Activated naive CD8-positive, alpha-beta T cell treated with anti-CD3 and anti-CD28 coated beads, Interleukin-2, amount 50 U/mL, for 24 hours (primary cell): ENCODE measurements around the gene CDK6.

Experiments
- ATAC-seq: fragments of 150-1000 bp; cut with Tn5 transposase; one replicate; pipeline ENCODE4 v1.10.0; 2021
- DNase-seq: peaks from one replicate; pipeline ENCODE4 v3.0.0; 2021
- H3K27ac Mint-ChIP-seq: one replicate; pipeline ENCODE4 v1.8.0; 2021; ENCODE audit warnings: mild to moderate bottlenecking, mixed read lengths
- H3K27me3 Mint-ChIP-seq: one replicate; pipeline ENCODE4 v1.8.0; 2021; ENCODE audit warnings: mixed read lengths
- H3K36me3 Mint-ChIP-seq: one replicate; pipeline ENCODE4 v1.8.0; 2021; ENCODE audit warnings: low read depth, mixed read lengths
- H3K4me1 Mint-ChIP-seq: one replicate; pipeline ENCODE4 v1.8.0; 2021; ENCODE audit warnings: mixed read lengths
- H3K4me3 Mint-ChIP-seq: one replicate; pipeline ENCODE4 v1.8.0; 2021; ENCODE audit warnings: mild to moderate bottlenecking, moderate library complexity, mixed read lengths
- H3K9me3 Mint-ChIP-seq: one replicate; pipeline ENCODE4 v1.8.0; 2021; ENCODE audit warnings: mixed read lengths

Gene CDK6

GRCh38 chr7:92837000-92837749 lies 802 bp upstream of the CDK6 start:
- DNase-seq (peak; percentile 57), ATAC-seq (peak; percentile 2)
- H3K36me3 Mint-ChIP-seq = peaks cover 26% of the 10 kb centered on the region
- H3K27me3 Mint-ChIP-seq = peaks cover 22% of the 10 kb centered on the region
- peak overlapping the region; percentile 94 for H3K27ac Mint-ChIP-seq
- no peaks in the 10 kb centered on the region for H3K9me3 Mint-ChIP-seq
- peak overlapping the region; percentile 92 for H3K4me3 Mint-ChIP-seq
- peaks cover 31% of the 10 kb centered on the region for H3K4me1 Mint-ChIP-seq

GRCh38 chr7:92835851-92836488 lies 403 bp downstream of the CDK6 start:
- Mint-ChIP-seq H3K4me1 (peaks cover 38% of the 10 kb centered on the region), H3K27me3 (peaks cover 15% of the 10 kb centered on the region)
- no peak for ATAC-seq

GRCh38 chr7:92835261-92835850 lies 1.0 kb downstream of the CDK6 start:
- Mint-ChIP-seq H3K4me3 (peak overlapping the region; percentile 92), H3K9me3 (no peaks in the 10 kb centered on the region), H3K36me3 (peaks cover 44% of the 10 kb centered on the region), H3K27ac (peak overlapping the region; percentile 98), H3K27me3 (peaks cover 9% of the 10 kb centered on the region), H3K4me1 (peaks cover 39% of the 10 kb centered on the region)
- ATAC-seq (peak; percentile 6), DNase-seq (peak; percentile 58)

More at GRCh38 chr7:92835851-92836488, 403 bp downstream of the CDK6 start:
- Mint-ChIP-seq H3K36me3 (peaks cover 38% of the 10 kb centered on the region), H3K27ac (peak overlapping the region; percentile 98), H3K9me3 (no peaks in the 10 kb centered on the region), H3K4me3 (peak overlapping the region; percentile 92)
- peak; percentile 33 for DNase-seq

- ATAC-seq = no peak
- peaks cover 6% of the 10 kb centered on the region for H3K27me3 Mint-ChIP-seq
- H3K36me3 Mint-ChIP-seq = peaks cover 47% of the 10 kb centered on the region
- DNase-seq = no peak
- no peaks in the 10 kb centered on the region for H3K9me3 Mint-ChIP-seq
- H3K27ac Mint-ChIP-seq = peak overlapping the region; percentile 98
- H3K4me1 Mint-ChIP-seq = peaks cover 45% of the 10 kb centered on the region
- H3K4me3 Mint-ChIP-seq = peak overlapping the region; percentile 92
These were observed 1.7 kb downstream of the CDK6 start for GRCh38 chr7:92834507-92835260.

GRCh38 chr7:92833766-92834506 lies 2.4 kb downstream of the CDK6 start:
- H3K27ac Mint-ChIP-seq = peak overlapping the region; percentile 98
- peaks cover 6% of the 10 kb centered on the region for H3K27me3 Mint-ChIP-seq
- DNase-seq (peak; percentile 86), ATAC-seq (peak; percentile 60)
- H3K4me3 Mint-ChIP-seq = peak overlapping the region; percentile 92
- H3K36me3 Mint-ChIP-seq = peaks cover 48% of the 10 kb centered on the region
- H3K4me1 Mint-ChIP-seq = peaks cover 50% of the 10 kb centered on the region
- no peaks in the 10 kb centered on the region for H3K9me3 Mint-ChIP-seq

- ATAC-seq = peak; percentile 69
- Mint-ChIP-seq H3K27me3 (peaks cover 2% of the 10 kb centered on the region), H3K36me3 (peaks cover 55% of the 10 kb centered on the region), H3K9me3 (no peaks in the 10 kb centered on the region), H3K4me1 (peaks cover 55% of the 10 kb centered on the region), H3K4me3 (peak overlapping the region; percentile 92), H3K27ac (peak overlapping the region; percentile 98)
- DNase-seq = peak; percentile 89
These were observed 3.2 kb downstream of the CDK6 start for GRCh38 chr7:92833024-92833765.

GRCh38 chr7:92832534-92833023 lies 3.8 kb downstream of the CDK6 start:
- no peak for DNase-seq
- Mint-ChIP-seq H3K9me3 (no peaks in the 10 kb centered on the region), H3K27me3 (peaks cover 2% of the 10 kb centered on the region), H3K27ac (peak overlapping the region; percentile 93), H3K36me3 (peaks cover 56% of the 10 kb centered on the region), H3K4me3 (peak overlapping the region; percentile 92), H3K4me1 (peaks cover 58% of the 10 kb centered on the region)
- ATAC-seq = no peak

GRCh38 chr7:92831716-92832533 lies 4.4 kb downstream of the CDK6 start:
- no peaks in the 10 kb centered on the region for H3K9me3 Mint-ChIP-seq

GRCh38 chr7:92830532-92831110 lies 5.8 kb downstream of the CDK6 start:
- no peak for ATAC-seq
- peaks cover 66% of the 10 kb centered on the region for H3K36me3 Mint-ChIP-seq
- H3K27me3 Mint-ChIP-seq = no peaks in the 10 kb centered on the region
- no peaks in the 10 kb centered on the region for H3K9me3 Mint-ChIP-seq
- DNase-seq = no peak
- peak overlapping the region; percentile 93 for H3K27ac Mint-ChIP-seq
- H3K4me1 Mint-ChIP-seq = peaks cover 70% of the 10 kb centered on the region
- peak overlapping the region; percentile 92 for H3K4me3 Mint-ChIP-seq

More at GRCh38 chr7:92831716-92832533, 4.4 kb downstream of the CDK6 start:
- Mint-ChIP-seq H3K4me1 (peaks cover 59% of the 10 kb centered on the region), H3K4me3 (peak overlapping the region; percentile 92), H3K27ac (peak overlapping the region; percentile 93), H3K36me3 (peaks cover 62% of the 10 kb centered on the region), H3K27me3 (peaks cover 1% of the 10 kb centered on the region)
- no peak for DNase-seq
- ATAC-seq = no peak

GRCh38 chr7:92830027-92830426 lies 6.3 kb downstream of the CDK6 start:
- H3K27ac Mint-ChIP-seq = peak overlapping the region; percentile 93
- ATAC-seq (no peak), DNase-seq (no peak)
- peaks cover 73% of the 10 kb centered on the region for H3K4me1 Mint-ChIP-seq
- peak overlapping the region; percentile 92 for H3K4me3 Mint-ChIP-seq
- H3K27me3 Mint-ChIP-seq = no peaks in the 10 kb centered on the region
- H3K9me3 Mint-ChIP-seq = no peaks in the 10 kb centered on the region
- H3K36me3 Mint-ChIP-seq = peaks cover 66% of the 10 kb centered on the region

- DNase-seq = no peak
- H3K36me3 Mint-ChIP-seq = peaks cover 60% of the 10 kb centered on the region
- ATAC-seq = no peak
- no peak overlapping the region for H3K27ac Mint-ChIP-seq
- no peaks in the 10 kb centered on the region for H3K9me3 Mint-ChIP-seq
- H3K4me3 Mint-ChIP-seq = peak overlapping the region; percentile 43
- H3K4me1 Mint-ChIP-seq = peaks cover 94% of the 10 kb centered on the region
- H3K27me3 Mint-ChIP-seq = no peaks in the 10 kb centered on the region
These were observed 8.8 kb downstream of the CDK6 start for GRCh38 chr7:92827464-92828120.
